Neural cell (in vitro differentiated cells): Measurements from ENCODE around the gene CIAO1. TPM values are rescaled to one million over a fixed set of nuclear protein-coding genes. Genes with fewer than 3 reads are reported as not detected.
"Not testable (repeated sequence)": the region's sequence is repeated elsewhere in the genome, so short reads cannot be mapped to it uniquely, and the experiment has no call there.

Source experiments
- H2AFZ ChIP-seq: fragments of 200-600, 300-800 bp; sonication (generic), shearing (Covaris generic); 2 replicates; pipeline ENCODE4 v1.6.0; 2014; ENCODE audit warnings: low read depth, mild to moderate bottlenecking, antibody characterized with exemption, low read length, moderate library complexity
- H3F3A ChIP-seq: fragments of 200-600 bp; shearing (Covaris generic); 2 replicates; pipeline ENCODE4 v1.6.1; 2016; ENCODE audit warnings: mild to moderate bottlenecking, moderate library complexity, mixed read lengths, antibody characterized with exemption, low read length; ENCODE audit not compliant: insufficient read depth, poor library complexity, severe bottlenecking
- H3K27ac ChIP-seq: fragments of 200-600, 300-800 bp; sonication (generic), shearing (Covaris generic); 2 replicates; pipeline ENCODE4 v1.5.1; 2014; ENCODE audit warnings: mild to moderate bottlenecking, low read length, moderate library complexity
- H3K27me3 ChIP-seq: fragments of 300-800, 200-600 bp; sonication (generic), shearing (Covaris generic); 2 replicates; pipeline ENCODE4 v1.6.0; 2014; ENCODE audit warnings: mild to moderate bottlenecking, low read depth, low read length, moderate library complexity; ENCODE audit not compliant: insufficient read depth
- H3K36me3 ChIP-seq: fragments of 300-800, 200-600 bp; sonication (generic), shearing (Covaris generic); 2 replicates; pipeline ENCODE4 v1.5.1; 2014; ENCODE audit warnings: mild to moderate bottlenecking, antibody characterized with exemption, low read length, moderate library complexity; ENCODE audit not compliant: insufficient read depth
- H3K4me2 ChIP-seq: fragments of 300-800, 200-600 bp; sonication (generic), shearing (Covaris generic); 2 replicates; pipeline ENCODE4 v1.6.0; 2014; ENCODE audit warnings: mild to moderate bottlenecking, low read length
- H3K4me3 ChIP-seq: fragments of 300-800, 200-600 bp; sonication (generic), shearing (Covaris generic); 2 replicates; pipeline ENCODE4 v1.5.1; 2014; ENCODE audit warnings: mild to moderate bottlenecking, low read length, moderate library complexity
- H3K79me2 ChIP-seq: fragments of 200-600 bp; shearing (Covaris generic); replicated peaks from 2 replicates; pipeline ENCODE4 v1.6.0; 2014; ENCODE audit warnings: mild to moderate bottlenecking, low read length, moderate library complexity; ENCODE audit not compliant: insufficient read depth
- H3K9ac ChIP-seq: fragments of 300-800, 200-600 bp; sonication (generic), shearing (Covaris generic); 2 replicates; pipeline ENCODE4 v1.6.1; 2016; ENCODE audit warnings: mild to moderate bottlenecking, low read length, mixed read lengths
- H3K9me2 ChIP-seq: fragments of 200-600 bp; shearing (Covaris generic); 2 replicates; pipeline ENCODE4 v1.6.1; 2016; ENCODE audit warnings: mild to moderate bottlenecking, low read length, mixed read lengths; ENCODE audit not compliant: insufficient read depth
- H3K9me3 ChIP-seq: fragments of 200-600, 300-800 bp; sonication (generic), shearing (Covaris generic); 2 replicates; pipeline ENCODE4 v1.6.1; 2016; ENCODE audit warnings: mild to moderate bottlenecking, mixed run types, low read length, moderate library complexity, mixed read lengths
- H4K20me1 ChIP-seq: fragments of 200-600 bp; shearing (Covaris generic); 2 replicates; pipeline ENCODE4 v1.6.1; 2016; ENCODE audit warnings: mild to moderate bottlenecking, mixed run types; ENCODE audit not compliant: insufficient read depth
- CTCF ChIP-seq: fragments of 450-650 bp; IDR thresholded peaks from 2 replicates; pipeline ENCODE4 v1.5.1; 2014; ENCODE audit warnings: antibody characterized with exemption, mild to moderate bottlenecking, moderate library complexity; ENCODE audit not compliant: poor library complexity, severe bottlenecking
- EP300 ChIP-seq: fragments of 450-650 bp; conservative IDR thresholded peaks from 2 replicates; pipeline ENCODE4 v1.6.1; 2014; ENCODE audit warnings: antibody characterized with exemption, mild to moderate bottlenecking, moderate library complexity; ENCODE audit not compliant: poor library complexity, severe bottlenecking
- MXI1 ChIP-seq: fragments of 450-650 bp; conservative IDR thresholded peaks from 2 replicates; pipeline ENCODE4 v1.6.1; 2014; ENCODE audit warnings: antibody characterized with exemption, mild to moderate bottlenecking; ENCODE audit not compliant: poor library complexity, severe bottlenecking
- POLR2AphosphoS5 ChIP-seq: IDR thresholded peaks from 2 replicates; pipeline ENCODE4 v1.6.1; 2012
- RAD21 ChIP-seq: fragments of 450-650 bp; conservative IDR thresholded peaks from 2 replicates; pipeline ENCODE4 v1.6.1; 2014; ENCODE audit warnings: antibody characterized with exemption, mild to moderate bottlenecking, moderate library complexity
- REST ChIP-seq: IDR thresholded peaks from 2 replicates; pipeline ENCODE4 v1.6.1; 2012; ENCODE audit warnings: borderline replicate concordance
- SMC3 ChIP-seq: fragments of 450-650 bp; conservative IDR thresholded peaks from 2 replicates; pipeline ENCODE4 v1.6.1; 2014; ENCODE audit warnings: antibody characterized with exemption, mild to moderate bottlenecking, moderate library complexity; ENCODE audit not compliant: poor library complexity
- TAF1 ChIP-seq: IDR thresholded peaks from 2 replicates; pipeline ENCODE4 v1.6.1; 2012; ENCODE audit warnings: low read depth
- polyA plus RNA-seq: library from polyadenylated mRNA; depleted of rRNA; stranded (reverse); fragments of >200 nt; gene quantifications from 2 replicates; pipeline ENCODE4 v1.2.3, GENCODE V29; 2014

Gene CIAO1
- polyA plus RNA-seq, 1 donor from 2014 or later: 182 TPM

GRCh38 chr2:96219959-96220358 lies 46.1 kb upstream of the CIAO1 start:
- not testable (repeated sequence) for H3K79me2 ChIP-seq, H4K20me1 ChIP-seq, H3K4me3 ChIP-seq, H3K4me2 ChIP-seq, H3K27me3 ChIP-seq, H3K9me3 ChIP-seq, H3K36me3 ChIP-seq, H3K27ac ChIP-seq, H3K9me2 ChIP-seq, H3F3A ChIP-seq, H2AFZ ChIP-seq, H3K9ac ChIP-seq

- H4K20me1 ChIP-seq: not testable (repeated sequence)
Observed at GRCh38 chr2:96221106-96221505, 44.9 kb upstream of the CIAO1 start.

GRCh38 chr2:96225016-96225533 lies 41.0 kb upstream of the CIAO1 start:
- Histone ChIP-seq H3K9me2 (no peaks in the 10 kb centered on the region), H3K9ac (no peak overlapping the region), H3K9me3 (no peaks in the 10 kb centered on the region), H2AFZ (no peak overlapping the region), H4K20me1 (no peaks in the 10 kb centered on the region), H3K27ac (no peak overlapping the region), H3K4me2 (no peak overlapping the region), H3K4me3 (no peak overlapping the region), H3F3A (no peaks in the 10 kb centered on the region), H3K79me2 (no peaks in the 10 kb centered on the region), H3K36me3 (no peaks in the 10 kb centered on the region), H3K27me3 (no peaks in the 10 kb centered on the region)
- TF ChIP-seq SMC3: no peak
- TF ChIP-seq POLR2AphosphoS5: no peak
- no peak for TF ChIP-seq RAD21
- no peak for TF ChIP-seq MXI1
- TF ChIP-seq TAF1: no peak
- no peak for TF ChIP-seq EP300
- TF ChIP-seq CTCF: no peak
- no peak for TF ChIP-seq REST

More at GRCh38 chr2:96221106-96221505, 44.9 kb upstream of the CIAO1 start:
- H3K9me3 ChIP-seq, H3K9me2 ChIP-seq, H3K79me2 ChIP-seq, H3K36me3 ChIP-seq, H3K4me3 ChIP-seq, H3K27me3 ChIP-seq, H3F3A ChIP-seq, H3K9ac ChIP-seq, H3K4me2 ChIP-seq, H3K27ac ChIP-seq, H2AFZ ChIP-seq: not testable (repeated sequence)
